HepG2 (cell line): ENCODE results near the gene DHX36. TPM values are rescaled to one million over a fixed set of nuclear protein-coding genes. Genes with fewer than 3 reads are reported as not detected.

Source experiments
- GATA4 ChIP-seq: sonication (generic); IDR thresholded peaks from 2 replicates; pipeline ENCODE4 v1.6.1; 2016; ENCODE audit warnings: antibody characterized with exemption, low read depth, borderline replicate concordance
- HES4 ChIP-seq: sonication (generic); formaldehyde crosslinking; IDR thresholded peaks from 2 replicates; pipeline ENCODE4 v1.9.0; 2021; ENCODE audit warnings: mild to moderate bottlenecking, missing genetic modification reagents, borderline replicate concordance
- JARID2 ChIP-seq: sonication (generic); formaldehyde crosslinking; IDR thresholded peaks from 2 replicates; pipeline ENCODE4 v1.8.1; 2023; ENCODE audit warnings: missing genetic modification reagents, inconsistent platforms; ENCODE audit not compliant: insufficient replicate concordance
- KLF9 ChIP-seq: IDR thresholded peaks from 2 replicates; pipeline ENCODE4 v1.6.1; 2016; ENCODE audit warnings: low read depth
- PAF1 ChIP-seq: IDR thresholded peaks from 2 replicates; pipeline ENCODE4 v1.6.1; 2016; ENCODE audit warnings: missing genetic modification reagents, missing compliant biosample characterization
- SMC3 ChIP-seq: IDR thresholded peaks from 2 replicates; pipeline ENCODE4 v1.6.1; 2011; ENCODE audit warnings: low read length, improper control_type of control experiment
- STAG1 ChIP-seq: sonication (generic); formaldehyde crosslinking; IDR thresholded peaks from 2 replicates; pipeline ENCODE4 v1.4.0; 2020; ENCODE audit warnings: missing genetic modification reagents
- TCF12 ChIP-seq, 2 experiments: fragments of 450-650 bp in 1 of 2; sonication (generic) in 1 of 2; formaldehyde crosslinking in 1 of 2; IDR thresholded peaks; 2 replicates each; pipeline versions ENCODE4 v1.6.1 to v1.8.0; 2017 to 2022; ENCODE audit warnings: antibody characterized with exemption in 1 of 2, mild to moderate bottlenecking in 1 of 2, missing genetic modification reagents in 1 of 2, moderate library complexity in 1 of 2
- TOE1 ChIP-seq: sonication (generic); formaldehyde crosslinking; IDR thresholded peaks from 2 replicates; pipeline ENCODE4 v1.4.0; 2020; ENCODE audit warnings: mild to moderate bottlenecking, missing genetic modification reagents
- ZFP41 ChIP-seq: sonication (generic); formaldehyde crosslinking; IDR thresholded peaks from 2 replicates; pipeline ENCODE4 v1.4.0; 2020; ENCODE audit warnings: mild to moderate bottlenecking, missing genetic modification reagents, borderline replicate concordance
- ZFY ChIP-seq: sonication (generic); formaldehyde crosslinking; IDR thresholded peaks from 2 replicates; pipeline ENCODE4 v1.4.0; 2020; ENCODE audit warnings: missing genetic modification reagents
- ZNF331 ChIP-seq: sonication (generic); formaldehyde crosslinking; IDR thresholded peaks from 2 replicates; pipeline ENCODE4 v1.4.0; 2020; ENCODE audit warnings: missing genetic modification reagents
- ZNF337 ChIP-seq: sonication (generic); formaldehyde crosslinking; IDR thresholded peaks from 2 replicates; pipeline ENCODE4 v1.5.1; 2020; ENCODE audit warnings: missing genetic modification reagents, low read depth, mild to moderate bottlenecking, borderline replicate concordance
- ZNF788 ChIP-seq: sonication (generic); formaldehyde crosslinking; IDR thresholded peaks from 2 replicates; pipeline ENCODE4 v1.5.0; 2020; ENCODE audit warnings: mild to moderate bottlenecking, missing genetic modification reagents, borderline replicate concordance
- polyA plus RNA-seq, 8 experiments: library from polyadenylated mRNA; depleted of rRNA in 3 of 8; stranded (reverse) in 7 of 8; unstranded in 1 of 8; fragments of >200 nt; fragmentation: Illumina TruSeq in 4 of 8; extraction: Trizol in 4 of 8; gene quantifications; 2 replicates each; pipeline versions ENCODE4 v1.2.1 to v1.2.3, GENCODE V29; 2011 to 2016; ENCODE audit warnings: low read depth in 4 of 8, missing spikeins in 1 of 8, mixed read lengths in 1 of 8; ENCODE audit not compliant: insufficient read depth in 1 of 8
- total RNA-seq, 5 experiments: library from RNA; depleted of rRNA; stranded (reverse); fragments of >200 nt; fragmentation: Illumina TruSeq; extraction: Trizol; gene quantifications; 2 replicates each; pipeline ENCODE4 v1.2.3, GENCODE V29; 2016; ENCODE audit warnings: low read depth in 1 of 5
- TF ChIP-seq, protein P1 (sequence below), 2 experiments: fragments of 450-650 bp in 1 of 2; sonication (generic) in 1 of 2; formaldehyde crosslinking in 1 of 2; IDR thresholded peaks; 2 replicates each; pipeline versions ENCODE4 v1.6.1 to v1.8.0; 2016 to 2022; ENCODE audit warnings: antibody characterized with exemption in 1 of 2, mild to moderate bottlenecking in 1 of 2, missing genetic modification reagents in 1 of 2
- TF ChIP-seq, protein P2 (sequence below): IDR thresholded peaks from 2 replicates; pipeline ENCODE4 v1.6.1; 2016; ENCODE audit warnings: low read depth, borderline replicate concordance
- TF ChIP-seq, protein P3 (sequence below): sonication (generic); formaldehyde crosslinking; IDR thresholded peaks from 2 replicates; pipeline ENCODE4 v1.4.0; 2020; ENCODE audit warnings: mild to moderate bottlenecking, missing genetic modification reagents
- TF ChIP-seq, protein P4 (sequence below), 2 experiments: fragments of 450-650 bp in 1 of 2; sonication (generic) in 1 of 2; formaldehyde crosslinking; IDR thresholded peaks; 2 replicates each; pipeline versions ENCODE4 v1.5.0 to v1.8.0; 2020 to 2022; ENCODE audit warnings: mild to moderate bottlenecking in 1 of 2, missing genetic modification reagents in 1 of 2

Gene DHX36
- total and polyA plus RNA-seq, 2 of the 13 experiments (the other 11 are each of a cell fraction or from before 2014, with no cell fraction given) = 30.3 to 44.2 TPM

DNA sequence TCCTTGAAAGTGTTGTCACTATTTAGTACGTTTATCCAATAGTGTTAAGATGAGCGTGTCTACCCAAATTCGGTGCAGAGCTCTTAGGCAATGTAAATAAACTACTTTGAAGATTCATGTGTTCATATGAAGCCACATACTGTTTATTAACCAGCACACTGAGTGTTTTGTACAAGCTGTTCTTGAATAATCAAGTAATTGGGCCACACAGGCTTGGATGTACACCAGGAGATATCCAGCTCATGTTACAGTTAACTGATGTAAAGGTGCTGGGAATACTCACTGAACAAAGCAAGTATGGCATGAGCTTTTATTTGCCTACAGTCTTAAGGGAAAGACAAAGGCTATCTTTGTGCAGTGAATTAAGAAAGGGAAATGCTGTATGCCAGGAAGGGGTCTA lies 632 bp upstream of the DHX36 start (continued):
- TF ChIP-seq, protein P1, sequence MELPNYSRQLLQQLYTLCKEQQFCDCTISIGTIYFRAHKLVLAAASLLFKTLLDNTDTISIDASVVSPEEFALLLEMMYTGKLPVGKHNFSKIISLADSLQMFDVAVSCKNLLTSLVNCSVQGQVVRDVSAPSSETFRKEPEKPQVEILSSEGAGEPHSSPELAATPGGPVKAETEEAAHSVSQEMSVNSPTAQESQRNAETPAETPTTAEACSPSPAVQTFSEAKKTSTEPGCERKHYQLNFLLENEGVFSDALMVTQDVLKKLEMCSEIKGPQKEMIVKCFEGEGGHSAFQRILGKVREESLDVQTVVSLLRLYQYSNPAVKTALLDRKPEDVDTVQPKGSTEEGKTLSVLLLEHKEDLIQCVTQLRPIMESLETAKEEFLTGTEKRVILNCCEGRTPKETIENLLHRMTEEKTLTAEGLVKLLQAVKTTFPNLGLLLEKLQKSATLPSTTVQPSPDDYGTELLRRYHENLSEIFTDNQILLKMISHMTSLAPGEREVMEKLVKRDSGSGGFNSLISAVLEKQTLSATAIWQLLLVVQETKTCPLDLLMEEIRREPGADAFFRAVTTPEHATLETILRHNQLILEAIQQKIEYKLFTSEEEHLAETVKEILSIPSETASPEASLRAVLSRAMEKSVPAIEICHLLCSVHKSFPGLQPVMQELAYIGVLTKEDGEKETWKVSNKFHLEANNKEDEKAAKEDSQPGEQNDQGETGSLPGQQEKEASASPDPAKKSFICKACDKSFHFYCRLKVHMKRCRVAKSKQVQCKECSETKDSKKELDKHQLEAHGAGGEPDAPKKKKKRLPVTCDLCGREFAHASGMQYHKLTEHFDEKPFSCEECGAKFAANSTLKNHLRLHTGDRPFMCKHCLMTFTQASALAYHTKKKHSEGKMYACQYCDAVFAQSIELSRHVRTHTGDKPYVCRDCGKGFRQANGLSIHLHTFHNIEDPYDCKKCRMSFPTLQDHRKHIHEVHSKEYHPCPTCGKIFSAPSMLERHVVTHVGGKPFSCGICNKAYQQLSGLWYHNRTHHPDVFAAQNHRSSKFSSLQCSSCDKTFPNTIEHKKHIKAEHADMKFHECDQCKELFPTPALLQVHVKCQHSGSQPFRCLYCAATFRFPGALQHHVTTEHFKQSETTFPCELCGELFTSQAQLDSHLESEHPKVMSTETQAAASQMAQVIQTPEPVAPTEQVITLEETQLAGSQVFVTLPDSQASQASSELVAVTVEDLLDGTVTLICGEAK (IDR thresholded peaks at IDR 0.05) = no peak
- TF ChIP-seq, protein P1 (CRISPR knock-in tag; IDR thresholded peaks at IDR 0.05) = no peak
- TF ChIP-seq JARID2 (CRISPR knock-in tag) (no peak), GATA4 (no peak), ZFY (no peak), ZFP41 (CRISPR knock-in tag) (no peak), SMC3 (no peak), PAF1 (CRISPR knock-in tag) (no peak), STAG1 (CRISPR knock-in tag) (no peak), TOE1 (CRISPR knock-in tag) (no peak), ZNF331 (CRISPR knock-in tag) (0 out of 2 replicates have a peak, but pooled peaks have one; percentile 21), ZNF337 (no peak), ZNF788 (CRISPR knock-in tag) (no peak), KLF9 (no peak), TCF12 (IDR thresholded peaks at IDR 0.05) (no peak), TCF12 (CRISPR knock-in tag; IDR thresholded peaks at IDR 0.05) (no peak), HES4 (CRISPR knock-in tag) (no peak)
- TF ChIP-seq, protein P2, sequence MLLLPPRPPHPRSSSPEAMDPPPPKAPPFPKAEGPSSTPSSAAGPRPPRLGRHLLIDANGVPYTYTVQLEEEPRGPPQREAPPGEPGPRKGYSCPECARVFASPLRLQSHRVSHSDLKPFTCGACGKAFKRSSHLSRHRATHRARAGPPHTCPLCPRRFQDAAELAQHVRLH (CRISPR knock-in tag) = no peak
- TF ChIP-seq, protein P3, sequence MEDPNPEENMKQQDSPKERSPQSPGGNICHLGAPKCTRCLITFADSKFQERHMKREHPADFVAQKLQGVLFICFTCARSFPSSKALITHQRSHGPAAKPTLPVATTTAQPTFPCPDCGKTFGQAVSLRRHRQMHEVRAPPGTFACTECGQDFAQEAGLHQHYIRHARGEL (CRISPR knock-in tag) = no peak
- TF ChIP-seq, protein P4, sequence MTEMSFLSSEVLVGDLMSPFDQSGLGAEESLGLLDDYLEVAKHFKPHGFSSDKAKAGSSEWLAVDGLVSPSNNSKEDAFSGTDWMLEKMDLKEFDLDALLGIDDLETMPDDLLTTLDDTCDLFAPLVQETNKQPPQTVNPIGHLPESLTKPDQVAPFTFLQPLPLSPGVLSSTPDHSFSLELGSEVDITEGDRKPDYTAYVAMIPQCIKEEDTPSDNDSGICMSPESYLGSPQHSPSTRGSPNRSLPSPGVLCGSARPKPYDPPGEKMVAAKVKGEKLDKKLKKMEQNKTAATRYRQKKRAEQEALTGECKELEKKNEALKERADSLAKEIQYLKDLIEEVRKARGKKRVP (CRISPR knock-in tag; IDR thresholded peaks at IDR 0.05) = peak in 1 of 2 experiments; percentile 24; a peak in 1 of 4 replicates
